Activated CD8-positive, alpha-beta memory T cell treated with anti-CD3 and anti-CD28 coated beads for 1 hour (primary cell): ENCODE results near the gene C11orf97.
"Not testable (repeated sequence)": the region's sequence is repeated elsewhere in the genome, so short reads cannot be mapped to it uniquely, and the experiment has no call there.

ENCODE experiments used
- DNase-seq, 2 donors: peaks; one replicate each; pipeline ENCODE4 v3.0.0-alpha.2; 2020; ENCODE audit warnings: low read depth in 1 of 2; ENCODE audit errors: extremely low read depth in 1 of 2

Gene C11orf97

GRCh38 chr11:94511932-94512781 lies at the start of gene C11orf97:
Gene C11orf97 (plus strand): TSS chr11:94512461. CDS start chr11:94512529, 68 bp downstream.
- peak; percentile 11 to 22 for DNase-seq

GRCh38 chr11:94469416-94469815 lies 42.8 kb upstream of the C11orf97 start:
- DNase-seq: no peak

- no peak for DNase-seq
Measured at GRCh38 chr11:94472916-94473799, 39.1 kb upstream of the C11orf97 start.

GRCh38 chr11:94477624-94478023 lies 34.6 kb upstream of the C11orf97 start:
- no peak for DNase-seq

- no peak for DNase-seq
Measured at GRCh38 chr11:94481342-94481741, 30.9 kb upstream of the C11orf97 start.

GRCh38 chr11:94486068-94486467 lies 26.2 kb upstream of the C11orf97 start:
- DNase-seq: no peak

- DNase-seq: peak; percentile 79 to 91
Measured at GRCh38 chr11:94493281-94494125, 18.8 kb upstream of the C11orf97 start, which contains the start of the genes ANKRD49 and MRE11. Gene ANKRD49 (plus strand): TSS chr11:94493984. CDS start chr11:94496694, 2,710 bp downstream. Gene MRE11 (minus strand): TSS chr11:94493844. CDS start chr11:94492801, 1,043 bp downstream.

- no peak for DNase-seq
Measured at GRCh38 chr11:94494126-94494680, 18.1 kb upstream of the C11orf97 start.

- DNase-seq: no peak
Measured at GRCh38 chr11:94500181-94500580, 12.1 kb upstream of the C11orf97 start.

- no peak for DNase-seq
Measured at GRCh38 chr11:94501522-94501921, 10.7 kb upstream of the C11orf97 start.

GRCh38 chr11:94504689-94505293 lies 7.5 kb upstream of the C11orf97 start:
- no peak for DNase-seq

- not testable (repeated sequence) for DNase-seq
Measured at GRCh38 chr11:94506513-94506912, 5.7 kb upstream of the C11orf97 start.

- DNase-seq: no peak
Measured at GRCh38 chr11:94507485-94507884, 4.8 kb upstream of the C11orf97 start.

GRCh38 chr11:94513091-94513490 lies 830 bp downstream of the C11orf97 start:
- no peak for DNase-seq

GRCh38 chr11:94515398-94515797 lies 3.1 kb downstream of the C11orf97 start:
- no peak for DNase-seq

- no peak for DNase-seq
Measured at GRCh38 chr11:94516725-94517124, 4.5 kb downstream of the C11orf97 start.

- DNase-seq: no peak
Measured at GRCh38 chr11:94518300-94518699, 6.0 kb downstream of the C11orf97 start.

- no peak for DNase-seq
Measured at GRCh38 chr11:94519478-94520084, 7.3 kb downstream of the C11orf97 start.

- no peak for DNase-seq
Measured at GRCh38 chr11:94521684-94522083, 9.4 kb downstream of the C11orf97 start.
